Tibial artery (tissue), 4 donors: ENCODE measurements around the gene CPED1.
A peak's percentile ranks its signal among the peaks of the same experiment; 100 is the strongest.

Source experiments
- DNase-seq, 2 donors: peaks; one replicate each; pipeline ENCODE4 v3.0.0-alpha.2; 2019
- H3K27ac ChIP-seq, 2 donors: fragments of 200-600 bp; sonication (generic) in 1 of 2; 1 replicate in 1 of 2; 2 replicates in 1 of 2; pipeline ENCODE4 v1.5.1; 2018 to 2019; ENCODE audit warnings: mild to moderate bottlenecking in 1 of 2
- H3K27me3 ChIP-seq, 2 donors: fragments of 200-600 bp; sonication (generic) in 1 of 2; one replicate each; pipeline versions ENCODE4 v1.5.1 to v1.6.0; 2016 to 2019
- H3K36me3 ChIP-seq, 3 donors: fragments of 200-600 bp; sonication (generic) in 2 of 3; one replicate each; pipeline ENCODE4 v1.5.1; 2016 to 2019; ENCODE audit warnings: mild to moderate bottlenecking in 2 of 3
- H3K4me1 ChIP-seq, 4 donors: fragments of 200-600 bp; sonication (generic) in 2 of 4; 1 replicate in 3 of 4; 2 replicates in 1 of 4; pipeline ENCODE4 v1.5.1; 2016 to 2019
- H3K4me3 ChIP-seq, 2 donors: fragments of 200-600 bp; sonication (generic) in 1 of 2; 1 replicate in 1 of 2; 2 replicates in 1 of 2; pipeline ENCODE4 v1.5.1; 2018 to 2019; ENCODE audit warnings: mild to moderate bottlenecking in 2 of 2
- H3K9me3 ChIP-seq, 3 donors: fragments of 200-600 bp; sonication (generic) in 1 of 3; one replicate each; pipeline ENCODE4 v1.5.1; 2016 to 2019
- CTCF ChIP-seq, 2 experiments: fragments of 200-600 bp in 1 of 2; fragments of 450-650 bp in 1 of 2; IDR thresholded peaks; one replicate each; pipeline ENCODE4 v1.5.1; 2017 to 2019; ENCODE audit warnings: antibody characterized with exemption in 2 of 2, mild to moderate bottlenecking in 1 of 2, moderate library complexity in 1 of 2
- intact Hi-C: fragments of 100-400 bp; cut with DNase I; formaldehyde crosslinking; loops from one replicate; pipeline ENCODE4 v1.15.0; 2023; ENCODE audit warnings: low total_unique reads

The CPED1 gene

GRCh38 chr7:121083138-121083789 is 94.8 kb downstream of the CPED1 start:
- Histone ChIP-seq H3K4me1 (peaks cover 0 to 96% (median 31%) of the 10 kb centered on the region in 4 donors), H3K36me3 (no peaks in the 10 kb centered on the region), H3K9me3 (no peaks in the 10 kb centered on the region), H3K4me3 (no peak overlapping the region), H3K27ac (peak overlapping the region; percentile 21 to 76), H3K27me3 (no peaks in the 10 kb centered on the region)
- intact Hi-C loops: no loop called here
- TF ChIP-seq CTCF (IDR thresholded peaks at IDR 0.05): no peak
- no peak for DNase-seq

GRCh38 chr7:121083790-121084251 is 95.3 kb downstream of the CPED1 start:
- Histone ChIP-seq H3K36me3 (no peaks in the 10 kb centered on the region), H3K9me3 (no peaks in the 10 kb centered on the region), H3K27ac (peak overlapping the region; percentile 21 to 76), H3K4me3 (no peak overlapping the region), H3K27me3 (no peaks in the 10 kb centered on the region), H3K4me1 (peaks cover 0 to 92% (median 31%) of the 10 kb centered on the region in 4 donors)
- no peak for TF ChIP-seq CTCF (IDR thresholded peaks at IDR 0.05)
- no peak for DNase-seq
- intact Hi-C loops: no loop called here

GRCh38 chr7:121084256-121084655 is 95.7 kb downstream of the CPED1 start:
- Histone ChIP-seq H3K27ac (peak overlapping the region; percentile 67 to 76), H3K9me3 (no peaks in the 10 kb centered on the region), H3K4me3 (no peak overlapping the region), H3K4me1 (peaks cover 0 to 87% (median 29%) of the 10 kb centered on the region in 4 donors), H3K27me3 (no peaks in the 10 kb centered on the region), H3K36me3 (no peaks in the 10 kb centered on the region)
- no peak for TF ChIP-seq CTCF (IDR thresholded peaks at IDR 0.05)
- DNase-seq: no peak
- intact Hi-C loops: no loop called here

- intact Hi-C loops: no loop called here
- no peak for TF ChIP-seq CTCF (IDR thresholded peaks at IDR 0.05)
- no peaks in the 10 kb centered on the region for H3K36me3 ChIP-seq
- H3K4me3 ChIP-seq: no peak overlapping the region
- H3K4me1 ChIP-seq: peaks cover 0 to 83% (median 24%) of the 10 kb centered on the region in 4 donors
- DNase-seq: no peak
- H3K9me3 ChIP-seq: no peaks in the 10 kb centered on the region
- H3K27ac ChIP-seq: peak overlapping the region; percentile 67 to 76
- no peaks in the 10 kb centered on the region for H3K27me3 ChIP-seq
These were observed 96.3 kb downstream of the CPED1 start for GRCh38 chr7:121084748-121085336.

GRCh38 chr7:121085922-121086321 is 97.4 kb downstream of the CPED1 start:
- peak in 1 of 2 donors; percentile 22 for DNase-seq
- Histone ChIP-seq H3K4me3 (peak overlapping the region; percentile 2 to 10), H3K27me3 (no peaks in the 10 kb centered on the region), H3K36me3 (no peaks in the 10 kb centered on the region), H3K4me1 (peaks cover 0 to 77% (median 23%) of the 10 kb centered on the region in 4 donors), H3K27ac (peak overlapping the region; percentile 67 to 76), H3K9me3 (no peaks in the 10 kb centered on the region)
- intact Hi-C loops: no loop called here
- TF ChIP-seq CTCF (IDR thresholded peaks at IDR 0.05): no peak
